Measurements from ENCODE around the gene RNF43.

Gene RNF43

GRCh38 chr17:58394534-58395223 is 22.7 kb downstream of the RNF43 start:
- no peak for TF ChIP-seq FOXP2 (optimal IDR thresholded peaks at IDR 0.05; ENCODE audit: borderline replicate concordance, extremely low read depth, extremely low read length, insufficient read depth)
- TF ChIP-seq POLR2AphosphoS5 (IDR thresholded peaks at IDR 0.05; ENCODE audit: low read depth, low read length): no peak
- TF ChIP-seq SIN3A (IDR thresholded peaks at IDR 0.05; ENCODE audit: borderline replicate concordance, insufficient read depth, low read length): no peak
- TF ChIP-seq REST (IDR thresholded peaks at IDR 0.05; ENCODE audit: insufficient read depth in 1 of 2, low read depth in 2 of 2, low read length in 2 of 2): no peak
- TF ChIP-seq TAF1 (IDR thresholded peaks at IDR 0.05; ENCODE audit: borderline replicate concordance, insufficient read depth, low read length): no peak

GRCh38 chr17:58391302-58391984 is 25.9 kb downstream of the RNF43 start:
- no peak for TF ChIP-seq TAF1 (IDR thresholded peaks at IDR 0.05; ENCODE audit: borderline replicate concordance, insufficient read depth, low read length)
- TF ChIP-seq POLR2AphosphoS5 (IDR thresholded peaks at IDR 0.05; ENCODE audit: low read depth, low read length): no peak
- no peak for TF ChIP-seq SIN3A (IDR thresholded peaks at IDR 0.05; ENCODE audit: borderline replicate concordance, insufficient read depth, low read length)
- TF ChIP-seq REST (IDR thresholded peaks at IDR 0.05; ENCODE audit: insufficient read depth in 1 of 2, low read depth in 2 of 2, low read length in 2 of 2): no peak

- TF ChIP-seq TAF1 (IDR thresholded peaks at IDR 0.05; ENCODE audit: borderline replicate concordance, insufficient read depth, low read length) (no peak), SIN3A (IDR thresholded peaks at IDR 0.05; ENCODE audit: borderline replicate concordance, insufficient read depth, low read length) (no peak), REST (IDR thresholded peaks at IDR 0.05; ENCODE audit: insufficient read depth in 1 of 2, low read depth in 2 of 2, low read length in 2 of 2) (no peak), FOXP2 (optimal IDR thresholded peaks at IDR 0.05; ENCODE audit: borderline replicate concordance, extremely low read depth, extremely low read length, insufficient read depth) (no peak), POLR2AphosphoS5 (IDR thresholded peaks at IDR 0.05; ENCODE audit: low read depth, low read length) (no peak)
These were observed 26.4 kb downstream of the RNF43 start for GRCh38 chr17:58390884-58391283.

- no peak for TF ChIP-seq TAF1 (IDR thresholded peaks at IDR 0.05; ENCODE audit: borderline replicate concordance, insufficient read depth, low read length)
- no peak for TF ChIP-seq FOXP2 (optimal IDR thresholded peaks at IDR 0.05; ENCODE audit: borderline replicate concordance, extremely low read depth, extremely low read length, insufficient read depth)
- TF ChIP-seq POLR2AphosphoS5 (IDR thresholded peaks at IDR 0.05; ENCODE audit: low read depth, low read length): no peak
- TF ChIP-seq SIN3A (IDR thresholded peaks at IDR 0.05; ENCODE audit: borderline replicate concordance, insufficient read depth, low read length): no peak
- TF ChIP-seq REST (IDR thresholded peaks at IDR 0.05; ENCODE audit: insufficient read depth in 1 of 2, low read depth in 2 of 2, low read length in 2 of 2): no peak
These were observed 28.8 kb downstream of the RNF43 start for GRCh38 chr17:58388302-58389190.

Data from PFSK-1 (cell line).